Kidney (tissue), 14 donors: Measurements from ENCODE around the gene NR5A1. TPM values are rescaled to one million over a fixed set of nuclear protein-coding genes. Genes with fewer than 3 reads are reported as not detected.

Experiments used
- DNase-seq, 5 donors: peaks; one replicate each; pipeline ENCODE4 v3.0.0-alpha.2; 2013 to 2020
- FAIRE-seq: peaks from 2 replicates; lab custom pipeline; 2012; peaks lifted over from hg19 to GRCh38; lab: Jason Lieb, UNC
- H3K27ac ChIP-seq, 2 donors: one replicate each; pipeline ENCODE4 v1.7.0; 2013; ENCODE audit warnings: low read depth in 2 of 2, low read length in 2 of 2, inconsistent platforms in 1 of 2
- H3K27me3 ChIP-seq: one replicate; pipeline ENCODE4 v1.7.1; 2013; ENCODE audit warnings: low read length, inconsistent platforms; ENCODE audit not compliant: control insufficient read depth, insufficient read depth
- H3K36me3 ChIP-seq, 3 donors: one replicate each; pipeline versions ENCODE4 v1.7.0 to v1.7.1; 2013; ENCODE audit warnings: low read length in 3 of 3, control low read depth in 1 of 3, inconsistent platforms in 1 of 3; ENCODE audit not compliant: insufficient read depth in 3 of 3, control insufficient read depth in 2 of 3
- H3K4me1 ChIP-seq, 3 donors: one replicate each; pipeline versions ENCODE4 v1.7.0 to v1.7.1; 2013; ENCODE audit warnings: low read length in 3 of 3, inconsistent platforms in 1 of 3, low read depth in 1 of 3; ENCODE audit not compliant: control insufficient read depth in 2 of 3, insufficient read depth in 2 of 3
- H3K4me3 ChIP-seq, 3 donors: one replicate each; pipeline versions ENCODE4 v1.7.0 to v1.8.1; 2013; ENCODE audit warnings: low read length in 3 of 3, control low read depth in 1 of 3, inconsistent platforms in 1 of 3
- H3K9ac ChIP-seq, 3 donors: one replicate each; pipeline versions ENCODE4 v1.7.0 to v1.7.1; 2013; ENCODE audit warnings: low read length in 3 of 3, control low read depth in 1 of 3, inconsistent platforms in 1 of 3
- H3K9me3 ChIP-seq, 3 donors: one replicate each; pipeline versions ENCODE4 v1.7.0 to v1.7.1; 2013; ENCODE audit warnings: low read length in 3 of 3, control low read depth in 1 of 3, inconsistent platforms in 1 of 3; ENCODE audit not compliant: control insufficient read depth in 2 of 3, insufficient read depth in 1 of 3
- intact Hi-C: fragments of 100-400 bp; cut with DNase I; formaldehyde crosslinking; loops from one replicate; pipeline ENCODE4 v1.11.1; 2022
- polyA plus RNA-seq: library from polyadenylated mRNA; stranded (reverse); fragments of 350-450 nt; fragmentation: Illumina TruSeq; extraction: RNeasy Lipid Tissue Mini Kit (QIAGEN cat#74804); gene quantifications from one replicate; pipeline ENCODE4 v1.2.3, GENCODE V29; 2014; ENCODE audit warnings: low read depth, low replicate concordance; ENCODE audit not compliant: insufficient read depth
- total RNA-seq: library from RNA; stranded (reverse); fragmentation: NEBNext Ultra II Directional; extraction: Animal tissue kit (Norgen Biotek cat#: 25700); gene quantifications from one replicate; pipeline ENCODE4 v1.2.1, GENCODE V29; 2021
- TF ChIP-seq, protein P1 (sequence below): IDR thresholded peaks from 3 replicates; pipeline ENCODE4 v1.5.1; 2012; ENCODE audit warnings: mild to moderate bottlenecking, moderate library complexity, borderline replicate concordance; ENCODE audit not compliant: insufficient read depth; ENCODE audit errors: extremely low read depth
- donor health status: control.
- donor health status: control.
- donor health status: control.
- donor health status: control.
- donor health status: control.
- donor health status: DM: yes; HTN: yes; CAD: no.
- donor health status: Normal renal cell carcinoma (clear cell type).

The NR5A1 gene
- total and polyA plus RNA-seq, 2 donors from 2014 or later, result not detected

DNA sequence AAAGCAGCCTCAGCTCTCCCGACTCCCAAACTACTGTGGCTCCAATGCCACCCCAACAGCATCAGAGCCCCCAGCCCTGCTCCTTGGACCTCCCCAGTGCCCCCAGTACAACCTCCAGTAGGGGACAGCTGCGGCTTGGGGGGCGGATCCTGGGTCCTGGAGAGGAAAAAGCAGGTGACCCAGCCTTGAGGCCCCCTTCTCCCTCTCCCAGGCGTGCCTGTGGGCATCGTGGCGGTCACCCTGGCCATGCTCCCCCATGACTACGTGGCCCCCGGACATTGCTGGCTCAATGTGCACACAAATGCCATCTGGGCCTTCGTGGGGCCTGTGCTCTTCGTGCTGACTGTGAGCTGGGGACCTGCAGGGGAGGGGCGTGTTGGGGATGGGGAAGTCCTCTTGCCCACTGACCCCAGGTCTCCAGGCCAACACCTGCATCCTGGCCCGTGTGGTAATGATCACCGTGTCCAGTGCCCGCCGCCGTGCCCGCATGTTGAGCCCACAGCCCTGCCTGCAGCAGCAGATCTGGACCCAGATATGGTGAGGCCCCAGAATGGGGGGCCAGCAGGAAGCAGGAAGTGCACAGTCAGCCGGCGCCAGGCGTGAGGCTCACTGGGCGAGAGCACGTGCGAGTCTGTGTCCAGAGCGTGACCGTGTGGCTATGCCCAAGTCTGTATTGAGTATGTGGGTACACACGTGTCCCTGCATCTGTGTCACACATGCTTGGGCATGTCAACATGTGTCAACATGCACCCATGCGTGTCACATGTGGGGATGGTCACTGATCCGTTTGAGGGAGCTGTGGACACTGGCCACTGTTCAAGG lies 38.0 kb downstream of the NR5A1 start:
- no peak overlapping the region for H3K4me3 ChIP-seq
- DNase-seq (peak in 1 of 5 donors; percentile 61), FAIRE-seq (no peak)
- intact Hi-C loops, result no loop called here
- H3K27me3 ChIP-seq, result no peaks in the 10 kb centered on the region
- no peaks in the 10 kb centered on the region for H3K9me3 ChIP-seq
- H3K36me3 ChIP-seq, result no peaks in the 10 kb centered on the region
- no peaks in the 10 kb centered on the region for H3K4me1 ChIP-seq
- H3K9ac ChIP-seq, result no peak overlapping the region
- TF ChIP-seq, protein P1, sequence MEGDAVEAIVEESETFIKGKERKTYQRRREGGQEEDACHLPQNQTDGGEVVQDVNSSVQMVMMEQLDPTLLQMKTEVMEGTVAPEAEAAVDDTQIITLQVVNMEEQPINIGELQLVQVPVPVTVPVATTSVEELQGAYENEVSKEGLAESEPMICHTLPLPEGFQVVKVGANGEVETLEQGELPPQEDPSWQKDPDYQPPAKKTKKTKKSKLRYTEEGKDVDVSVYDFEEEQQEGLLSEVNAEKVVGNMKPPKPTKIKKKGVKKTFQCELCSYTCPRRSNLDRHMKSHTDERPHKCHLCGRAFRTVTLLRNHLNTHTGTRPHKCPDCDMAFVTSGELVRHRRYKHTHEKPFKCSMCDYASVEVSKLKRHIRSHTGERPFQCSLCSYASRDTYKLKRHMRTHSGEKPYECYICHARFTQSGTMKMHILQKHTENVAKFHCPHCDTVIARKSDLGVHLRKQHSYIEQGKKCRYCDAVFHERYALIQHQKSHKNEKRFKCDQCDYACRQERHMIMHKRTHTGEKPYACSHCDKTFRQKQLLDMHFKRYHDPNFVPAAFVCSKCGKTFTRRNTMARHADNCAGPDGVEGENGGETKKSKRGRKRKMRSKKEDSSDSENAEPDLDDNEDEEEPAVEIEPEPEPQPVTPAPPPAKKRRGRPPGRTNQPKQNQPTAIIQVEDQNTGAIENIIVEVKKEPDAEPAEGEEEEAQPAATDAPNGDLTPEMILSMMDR, result no peak
- H3K27ac ChIP-seq, result no peak overlapping the region

DNA sequence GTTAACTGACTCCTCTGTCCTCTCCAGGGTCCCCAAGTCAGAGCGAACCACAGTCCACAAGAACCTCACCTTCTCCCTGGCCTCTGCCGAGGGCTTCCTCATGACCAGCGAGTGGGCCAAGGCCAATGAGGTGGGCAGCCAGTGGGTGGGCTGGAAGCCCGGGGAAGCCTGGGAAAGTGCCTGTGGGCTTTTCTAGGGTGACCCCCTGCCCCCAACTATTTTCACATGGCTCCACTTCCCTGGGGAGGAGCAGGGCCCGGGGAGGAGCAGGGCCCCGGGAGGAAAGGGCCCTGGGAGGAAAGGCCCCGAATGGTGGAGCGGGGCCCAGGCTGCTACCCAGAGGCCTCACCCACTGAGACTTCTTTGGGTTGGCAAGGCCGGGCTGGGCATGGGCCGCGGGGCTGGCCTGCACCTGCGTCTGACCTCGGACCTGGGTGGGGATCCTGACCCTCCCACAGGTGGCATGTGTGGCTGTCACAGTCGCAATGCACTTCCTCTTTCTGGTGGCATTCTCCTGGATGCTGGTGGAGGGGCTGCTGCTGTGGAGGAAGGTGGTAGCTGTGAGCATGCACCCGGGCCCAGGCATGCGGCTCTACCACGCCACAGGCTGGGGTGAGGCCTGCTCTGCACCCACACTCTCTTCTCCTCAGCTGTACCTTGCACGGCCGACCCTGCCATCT lies 39.0 kb downstream of the NR5A1 start:
- no peak overlapping the region for H3K27ac ChIP-seq
- no peaks in the 10 kb centered on the region for H3K27me3 ChIP-seq
- DNase-seq (peak in 2 of 5 donors; percentile 20 to 43), FAIRE-seq (no peak)
- H3K4me3 ChIP-seq, result no peak overlapping the region
- peaks cover 0 to under 1% (median 0%) of the 10 kb centered on the region in 3 donors for H3K9me3 ChIP-seq
- TF ChIP-seq, protein P1, result no peak
- H3K36me3 ChIP-seq, result no peaks in the 10 kb centered on the region
- no peak overlapping the region for H3K9ac ChIP-seq
- no peaks in the 10 kb centered on the region for H3K4me1 ChIP-seq
- intact Hi-C loops, result no loop called here

DNA sequence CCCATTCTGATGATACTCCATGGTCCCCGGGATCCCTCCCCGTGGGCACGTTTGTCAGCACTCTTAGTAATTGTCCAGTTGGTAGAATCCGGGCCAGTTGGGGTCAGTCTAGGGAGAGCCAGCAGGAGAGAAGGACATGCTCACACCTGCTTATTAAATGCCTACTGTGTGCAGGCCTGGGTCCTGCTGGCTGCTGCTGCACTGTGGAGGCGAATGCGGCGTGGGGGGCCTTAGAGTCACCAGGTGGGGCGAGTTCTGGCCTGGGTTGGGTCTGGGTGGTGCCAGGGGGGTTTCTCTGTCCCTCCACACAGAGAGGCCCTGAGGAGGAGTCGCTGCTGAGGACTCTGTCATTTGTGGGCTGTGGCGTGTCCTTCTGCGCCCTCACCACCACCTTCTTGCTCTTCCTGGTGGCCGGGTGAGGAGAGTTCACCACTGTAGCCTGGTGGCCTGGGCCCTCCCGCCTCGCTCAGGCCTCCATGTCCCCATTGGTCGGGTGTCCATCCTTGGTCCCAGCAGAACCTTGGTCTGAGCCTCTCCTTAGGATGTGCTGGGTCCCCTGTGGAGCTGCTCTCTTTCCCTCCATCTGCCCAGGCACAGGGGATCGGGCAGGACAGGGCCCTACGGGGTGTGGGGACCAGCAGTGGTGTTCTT lies 39.7 kb downstream of the NR5A1 start:
- H3K9me3 ChIP-seq, result peaks cover 0 to 4% (median 2%) of the 10 kb centered on the region in 3 donors
- H3K27ac ChIP-seq, result no peak overlapping the region
- DNase-seq (peak in 2 of 5 donors; percentile 23 to 61), FAIRE-seq (no peak)
- H3K4me3 ChIP-seq, result no peak overlapping the region
- H3K9ac ChIP-seq, result no peak overlapping the region
- intact Hi-C loops, result no loop called here
- TF ChIP-seq, protein P1, result no peak
- no peaks in the 10 kb centered on the region for H3K4me1 ChIP-seq
- no peaks in the 10 kb centered on the region for H3K27me3 ChIP-seq
- H3K36me3 ChIP-seq, result no peaks in the 10 kb centered on the region
